ENCODE measurements around the gene TSHZ2.

The TSHZ2 gene

GRCh38 chr20:53370345-53370961 is 398.3 kb downstream of the TSHZ2 start:
- DNase-seq, result no peak

- DNase-seq, result no peak
Observed at GRCh38 chr20:53371216-53371615, 399.1 kb downstream of the TSHZ2 start.

- DNase-seq, result no peak
Observed at GRCh38 chr20:53376021-53376420, 403.9 kb downstream of the TSHZ2 start.

- DNase-seq, result no peak
Observed at GRCh38 chr20:53379014-53379832, 407.1 kb downstream of the TSHZ2 start.

GRCh38 chr20:53379833-53380120 is 407.6 kb downstream of the TSHZ2 start:
- DNase-seq, result no peak

- no peak for DNase-seq
Observed at GRCh38 chr20:53381568-53382262, 409.6 kb downstream of the TSHZ2 start.

GRCh38 chr20:53382263-53382844 is 410.2 kb downstream of the TSHZ2 start:
- DNase-seq, result no peak

GRCh38 chr20:53383916-53384315 is 411.8 kb downstream of the TSHZ2 start:
- DNase-seq, result no peak

GRCh38 chr20:53384392-53384791 is 412.2 kb downstream of the TSHZ2 start:
- DNase-seq, result no peak

- no peak for DNase-seq
Observed at GRCh38 chr20:53385941-53386767, 414.0 kb downstream of the TSHZ2 start.

- DNase-seq, result no peak
Observed at GRCh38 chr20:53387983-53388675, 416.0 kb downstream of the TSHZ2 start.

GRCh38 chr20:53389516-53390300 is 417.6 kb downstream of the TSHZ2 start:
- no peak for DNase-seq

- no peak for DNase-seq
Observed at GRCh38 chr20:53390770-53391169, 418.6 kb downstream of the TSHZ2 start.

- no peak for DNase-seq
Observed at GRCh38 chr20:53394433-53394832, 422.3 kb downstream of the TSHZ2 start.

- no peak for DNase-seq
Observed at GRCh38 chr20:53395188-53395923, 423.2 kb downstream of the TSHZ2 start.

- no peak for DNase-seq
Observed at GRCh38 chr20:53399083-53399482, 426.9 kb downstream of the TSHZ2 start.

GRCh38 chr20:53399592-53400335 is 427.6 kb downstream of the TSHZ2 start:
- DNase-seq, result no peak

Data from anterior cingulate cortex (tissue), 58 donors.